DND-41 (cell line): ENCODE data around the gene HJV.

Experiments used
- ATAC-seq: fragments of 200-7000 bp; cut with Tn5 transposase; 3 replicates; pipeline ENCODE4 v1.9.1; 2021; ENCODE audit warnings: low read depth; ENCODE audit not compliant: insufficient read depth
- DNase-seq: peaks from one replicate; pipeline ENCODE4 v3.0.0-alpha.2; 2020
- H2AFZ ChIP-seq: 2 replicates; pipeline ENCODE4 v1.6.0; 2012; ENCODE audit warnings: low read depth, low read length
- H3K27ac ChIP-seq: 2 replicates; pipeline ENCODE4 v1.5.1; 2012; ENCODE audit warnings: low read length, inconsistent platforms
- H3K27me3 ChIP-seq: fragments of 200-600 bp; sonication (generic); 2 replicates; pipeline ENCODE4 v1.6.0; 2012; ENCODE audit warnings: low read length, mild to moderate bottlenecking, inconsistent platforms; ENCODE audit not compliant: insufficient read depth, poor library complexity
- H3K36me3 ChIP-seq: 2 replicates; pipeline ENCODE4 v1.5.1; 2012; ENCODE audit warnings: low read length, inconsistent platforms; ENCODE audit not compliant: insufficient read depth
- H3K4me1 ChIP-seq: 2 replicates; pipeline ENCODE4 v1.5.1; 2012; ENCODE audit warnings: mild to moderate bottlenecking, low read length; ENCODE audit not compliant: insufficient read depth
- H3K4me2 ChIP-seq: 2 replicates; pipeline ENCODE4 v1.6.0; 2012; ENCODE audit warnings: mild to moderate bottlenecking, moderate library complexity, low read length, inconsistent platforms; ENCODE audit not compliant: insufficient read depth
- H3K4me3 ChIP-seq, 2 experiments: fragments of 200-600 bp in 1 of 2; shearing (Covaris generic) in 1 of 2; 2 replicates each; pipeline ENCODE4 v1.5.1; 2012 to 2016; ENCODE audit warnings: inconsistent platforms in 2 of 2, low read length in 2 of 2, mild to moderate bottlenecking in 2 of 2, low read depth in 1 of 2, moderate library complexity in 1 of 2
- H3K79me2 ChIP-seq: 2 replicates; pipeline ENCODE4 v1.6.0; 2012; ENCODE audit warnings: low read length, inconsistent platforms; ENCODE audit not compliant: insufficient read depth
- H3K9ac ChIP-seq: 2 replicates; pipeline ENCODE4 v1.6.0; 2012; ENCODE audit warnings: low read depth, mild to moderate bottlenecking, inconsistent platforms, low read length, moderate library complexity
- H3K9me3 ChIP-seq: 2 replicates; pipeline ENCODE4 v1.5.1; 2012; ENCODE audit warnings: low read length, moderate library complexity, mild to moderate bottlenecking, inconsistent platforms; ENCODE audit not compliant: insufficient read depth, severe bottlenecking
- H4K20me1 ChIP-seq: 2 replicates; pipeline ENCODE4 v1.6.0; 2012; ENCODE audit warnings: low read length; ENCODE audit not compliant: insufficient read depth
- EZH2 ChIP-seq: IDR thresholded peaks from 3 replicates; pipeline ENCODE4 v1.6.1; 2012; ENCODE audit warnings: borderline replicate concordance, low read depth, mild to moderate bottlenecking, moderate library complexity, low read length, inconsistent platforms; ENCODE audit not compliant: severe bottlenecking
- TF ChIP-seq, protein P1 (sequence below): IDR thresholded peaks from 2 replicates; pipeline ENCODE4 v1.5.1; 2012; ENCODE audit warnings: borderline replicate concordance, low read length, moderate library complexity, mild to moderate bottlenecking; ENCODE audit not compliant: poor library complexity, severe bottlenecking; ENCODE audit errors: extremely low read depth

The HJV gene

GRCh38 chr1:146035048-146035423 lies 13.5 kb upstream of the HJV start:
- Histone ChIP-seq H3K79me2 (no peaks in the 10 kb centered on the region), H3K36me3 (no peaks in the 10 kb centered on the region), H3K9ac (peak overlapping the region; percentile 20; the same call in 1 of the 2 replicates), H4K20me1 (no peaks in the 10 kb centered on the region), H3K4me2 (peak overlapping the region; percentile 76), H3K27ac (no peak overlapping the region), H3K4me3 (peak overlapping the region in 1 of 2 experiments; percentile 58; a peak in 3 of 4 replicates), H3K4me1 (peaks cover 42% of the 10 kb centered on the region), H3K9me3 (no peaks in the 10 kb centered on the region), H2AFZ (peak overlapping the region; percentile 28; the same call in 1 of the 2 replicates), H3K27me3 (no peaks in the 10 kb centered on the region)
- DNase-seq, result no peak
- ATAC-seq, result no peak
- TF ChIP-seq EZH2, result no peak
- TF ChIP-seq, protein P1, sequence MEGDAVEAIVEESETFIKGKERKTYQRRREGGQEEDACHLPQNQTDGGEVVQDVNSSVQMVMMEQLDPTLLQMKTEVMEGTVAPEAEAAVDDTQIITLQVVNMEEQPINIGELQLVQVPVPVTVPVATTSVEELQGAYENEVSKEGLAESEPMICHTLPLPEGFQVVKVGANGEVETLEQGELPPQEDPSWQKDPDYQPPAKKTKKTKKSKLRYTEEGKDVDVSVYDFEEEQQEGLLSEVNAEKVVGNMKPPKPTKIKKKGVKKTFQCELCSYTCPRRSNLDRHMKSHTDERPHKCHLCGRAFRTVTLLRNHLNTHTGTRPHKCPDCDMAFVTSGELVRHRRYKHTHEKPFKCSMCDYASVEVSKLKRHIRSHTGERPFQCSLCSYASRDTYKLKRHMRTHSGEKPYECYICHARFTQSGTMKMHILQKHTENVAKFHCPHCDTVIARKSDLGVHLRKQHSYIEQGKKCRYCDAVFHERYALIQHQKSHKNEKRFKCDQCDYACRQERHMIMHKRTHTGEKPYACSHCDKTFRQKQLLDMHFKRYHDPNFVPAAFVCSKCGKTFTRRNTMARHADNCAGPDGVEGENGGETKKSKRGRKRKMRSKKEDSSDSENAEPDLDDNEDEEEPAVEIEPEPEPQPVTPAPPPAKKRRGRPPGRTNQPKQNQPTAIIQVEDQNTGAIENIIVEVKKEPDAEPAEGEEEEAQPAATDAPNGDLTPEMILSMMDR, result no peak

DNA sequence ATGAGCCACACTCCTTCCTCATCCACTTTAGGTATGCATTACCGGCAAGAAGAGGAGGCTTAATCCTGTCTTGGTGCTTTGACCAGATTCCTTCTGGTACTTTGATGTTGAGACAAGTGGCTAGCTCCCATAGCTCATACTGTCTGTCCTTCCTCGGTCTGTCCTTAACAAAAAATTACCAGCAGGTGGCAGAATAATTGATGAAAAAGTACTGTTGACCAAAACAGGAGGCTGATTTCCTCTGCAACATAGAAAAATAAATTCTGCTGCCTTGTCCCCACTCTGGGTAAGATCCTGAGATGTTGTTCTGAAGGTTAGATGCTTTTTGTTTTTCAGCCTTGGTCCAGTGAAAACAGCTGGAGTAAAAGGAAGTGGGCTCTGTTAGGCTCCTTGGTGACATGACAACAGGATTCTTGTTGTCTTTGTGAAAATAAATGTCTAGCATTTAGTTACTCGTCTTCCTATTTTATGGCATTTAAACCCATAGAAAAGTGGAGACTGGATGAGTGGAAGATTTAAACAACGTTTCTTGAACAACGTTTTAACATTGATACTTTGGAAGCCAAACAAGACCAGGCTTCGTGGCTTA lies 11.2 kb upstream of the HJV start:
- ATAC-seq (peak; percentile 23; the same call in 1 of the 3 replicates), DNase-seq (no peak)
- H3K4me2 ChIP-seq, result no peak overlapping the region
- no peak for TF ChIP-seq EZH2
- TF ChIP-seq, protein P1, result peak; percentile 70
- no peak overlapping the region for H3K9ac ChIP-seq
- H3K27ac ChIP-seq, result no peak overlapping the region
- no peaks in the 10 kb centered on the region for H4K20me1 ChIP-seq
- H3K4me1 ChIP-seq, result peaks cover 29% of the 10 kb centered on the region
- no peak overlapping the region for H3K4me3 ChIP-seq
- no peak overlapping the region for H2AFZ ChIP-seq
- H3K9me3 ChIP-seq, result no peaks in the 10 kb centered on the region
- no peaks in the 10 kb centered on the region for H3K27me3 ChIP-seq
- H3K36me3 ChIP-seq, result no peaks in the 10 kb centered on the region
- no peaks in the 10 kb centered on the region for H3K79me2 ChIP-seq

DNA sequence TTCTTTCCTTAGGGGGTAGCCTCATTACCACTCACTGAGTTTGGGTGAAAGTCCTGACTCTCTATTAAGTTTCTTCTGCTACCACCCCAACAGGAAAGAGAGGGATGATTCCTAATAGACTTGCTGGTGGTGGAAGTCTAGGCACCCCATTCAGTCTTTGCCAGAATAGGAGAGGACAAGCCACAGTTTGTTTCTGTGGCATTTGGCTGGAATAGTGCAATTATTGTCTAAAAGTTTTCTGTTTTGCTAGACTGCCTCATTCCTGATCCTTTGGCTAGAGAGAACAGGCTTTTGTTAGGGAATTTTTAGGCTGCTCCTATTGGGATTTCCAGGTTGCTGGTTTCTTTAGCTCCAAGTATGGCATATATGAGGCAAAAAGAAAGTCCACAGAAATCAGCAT lies 9.9 kb upstream of the HJV start:
- Histone ChIP-seq H2AFZ (no peak overlapping the region), H3K4me1 (peaks cover 26% of the 10 kb centered on the region), H3K36me3 (no peaks in the 10 kb centered on the region), H3K79me2 (no peaks in the 10 kb centered on the region), H4K20me1 (no peaks in the 10 kb centered on the region), H3K4me2 (no peak overlapping the region), H3K9ac (no peak overlapping the region), H3K27ac (no peak overlapping the region), H3K4me3 (no peak overlapping the region), H3K9me3 (no peaks in the 10 kb centered on the region), H3K27me3 (no peaks in the 10 kb centered on the region)
- ATAC-seq (no peak), DNase-seq (no peak)
- TF ChIP-seq, protein P1, result no peak
- TF ChIP-seq EZH2, result no peak
